ENCODE data around the gene ACBD6.

ACBD6 gene

DNA sequence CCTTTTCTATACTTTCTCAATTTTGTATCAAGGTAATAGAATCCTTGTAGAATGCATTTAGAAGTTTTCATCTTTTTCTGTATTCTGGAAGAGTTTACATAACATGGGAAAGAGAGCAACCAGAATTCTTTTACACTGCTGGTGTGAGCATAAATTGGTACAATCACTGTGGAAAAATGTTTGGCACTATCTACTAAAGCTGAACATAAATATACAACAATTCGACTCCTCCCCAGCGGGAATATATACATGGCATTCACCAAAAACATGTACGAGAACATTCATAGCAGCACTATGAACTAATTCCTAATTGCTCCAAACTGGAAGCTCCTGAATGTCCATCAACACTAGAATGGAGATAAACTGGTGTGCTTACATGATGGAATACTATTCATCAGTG, 1.8 kb upstream of the ACBD6 start:
- Histone ChIP-seq H3K4me1 (ENCODE audit: control insufficient read depth, low read length) (peaks cover 32% of the 10 kb centered on the region), H3K9me3 (ENCODE audit: control insufficient read depth, insufficient read depth, low read length) (no peaks in the 10 kb centered on the region), H3K4me3 (ENCODE audit: low read length) (no peak overlapping the region), H3K27me3 (ENCODE audit: control insufficient read depth, low read length) (no peaks in the 10 kb centered on the region), H3K4me2 (ENCODE audit: low read length) (no peak overlapping the region), H3K79me2 (ENCODE audit: control insufficient read depth, low read length) (peaks cover 33% of the 10 kb centered on the region), H3K9me2 (replicated peaks; ENCODE audit: control insufficient read depth, low read length) (no peaks in the 10 kb centered on the region), H3F3A (ENCODE audit: control insufficient read depth, insufficient read depth) (peaks cover 8% of the 10 kb centered on the region; the same call in 1 of the 2 replicates), H4K20me1 (ENCODE audit: control insufficient read depth, insufficient read depth, low read depth, low read length) (peaks cover 3% of the 10 kb centered on the region; the same call in 1 of the 2 replicates), H3K36me3 (ENCODE audit: control insufficient read depth, low read length) (peaks cover 23% of the 10 kb centered on the region), H3K27ac (ENCODE audit: low read depth, low read length) (no peak overlapping the region)
- no peak for TF ChIP-seq EZH2phosphoT487 (IDR thresholded peaks at IDR 0.05; ENCODE audit: borderline replicate concordance, low read length)
- TF ChIP-seq, protein P1, sequence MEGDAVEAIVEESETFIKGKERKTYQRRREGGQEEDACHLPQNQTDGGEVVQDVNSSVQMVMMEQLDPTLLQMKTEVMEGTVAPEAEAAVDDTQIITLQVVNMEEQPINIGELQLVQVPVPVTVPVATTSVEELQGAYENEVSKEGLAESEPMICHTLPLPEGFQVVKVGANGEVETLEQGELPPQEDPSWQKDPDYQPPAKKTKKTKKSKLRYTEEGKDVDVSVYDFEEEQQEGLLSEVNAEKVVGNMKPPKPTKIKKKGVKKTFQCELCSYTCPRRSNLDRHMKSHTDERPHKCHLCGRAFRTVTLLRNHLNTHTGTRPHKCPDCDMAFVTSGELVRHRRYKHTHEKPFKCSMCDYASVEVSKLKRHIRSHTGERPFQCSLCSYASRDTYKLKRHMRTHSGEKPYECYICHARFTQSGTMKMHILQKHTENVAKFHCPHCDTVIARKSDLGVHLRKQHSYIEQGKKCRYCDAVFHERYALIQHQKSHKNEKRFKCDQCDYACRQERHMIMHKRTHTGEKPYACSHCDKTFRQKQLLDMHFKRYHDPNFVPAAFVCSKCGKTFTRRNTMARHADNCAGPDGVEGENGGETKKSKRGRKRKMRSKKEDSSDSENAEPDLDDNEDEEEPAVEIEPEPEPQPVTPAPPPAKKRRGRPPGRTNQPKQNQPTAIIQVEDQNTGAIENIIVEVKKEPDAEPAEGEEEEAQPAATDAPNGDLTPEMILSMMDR (IDR thresholded peaks at IDR 0.05; ENCODE audit: low read depth, low read length, poor library complexity, severe bottlenecking) = no peak

DNA sequence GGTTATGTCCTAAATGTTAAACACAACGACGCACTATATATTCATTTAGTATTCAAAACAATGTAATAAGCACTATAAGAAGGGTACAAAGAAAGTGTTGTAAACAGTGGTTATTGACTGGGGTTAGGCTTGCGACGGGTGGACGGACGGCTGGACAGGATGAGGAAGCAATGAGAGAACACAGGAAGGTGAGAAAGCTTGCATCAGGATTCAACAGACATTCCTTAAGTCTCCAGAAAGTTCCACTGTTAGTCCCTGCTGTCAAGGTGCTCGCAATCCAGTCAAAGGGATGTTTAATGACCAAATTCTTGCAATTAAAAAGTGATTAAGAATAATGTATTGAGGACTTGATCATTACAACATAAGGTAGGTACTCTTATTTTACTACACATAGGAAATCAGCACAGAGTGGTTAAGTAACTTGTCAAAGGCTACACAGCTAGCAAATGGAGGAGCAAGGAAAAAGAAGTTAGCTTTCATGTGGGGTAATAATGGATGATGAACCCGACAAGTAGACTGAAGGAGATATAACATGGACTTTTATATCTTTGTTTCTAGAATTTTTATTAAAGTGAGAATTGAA, 994 bp upstream of the ACBD6 start:
- TF ChIP-seq EZH2phosphoT487 (IDR thresholded peaks at IDR 0.05; ENCODE audit: borderline replicate concordance, low read length) = no peak
- TF ChIP-seq, protein P1 (IDR thresholded peaks at IDR 0.05; ENCODE audit: low read depth, low read length, poor library complexity, severe bottlenecking) = no peak
- Histone ChIP-seq H3K9me2 (replicated peaks; ENCODE audit: control insufficient read depth, low read length) (no peaks in the 10 kb centered on the region), H3K4me2 (ENCODE audit: low read length) (peak overlapping the region; percentile 78), H3K4me1 (ENCODE audit: control insufficient read depth, low read length) (peaks cover 34% of the 10 kb centered on the region), H3F3A (ENCODE audit: control insufficient read depth, insufficient read depth) (peaks cover 8% of the 10 kb centered on the region; the same call in 1 of the 2 replicates), H3K4me3 (ENCODE audit: low read length) (peak overlapping the region; percentile 99), H3K27ac (ENCODE audit: low read depth, low read length) (peak overlapping the region; percentile 82), H3K36me3 (ENCODE audit: control insufficient read depth, low read length) (peaks cover 29% of the 10 kb centered on the region), H4K20me1 (ENCODE audit: control insufficient read depth, insufficient read depth, low read depth, low read length) (peaks cover 3% of the 10 kb centered on the region; the same call in 1 of the 2 replicates), H3K79me2 (ENCODE audit: control insufficient read depth, low read length) (peaks cover 41% of the 10 kb centered on the region), H3K27me3 (ENCODE audit: control insufficient read depth, low read length) (no peaks in the 10 kb centered on the region), H3K9me3 (ENCODE audit: control insufficient read depth, insufficient read depth, low read length) (no peaks in the 10 kb centered on the region)

DNA sequence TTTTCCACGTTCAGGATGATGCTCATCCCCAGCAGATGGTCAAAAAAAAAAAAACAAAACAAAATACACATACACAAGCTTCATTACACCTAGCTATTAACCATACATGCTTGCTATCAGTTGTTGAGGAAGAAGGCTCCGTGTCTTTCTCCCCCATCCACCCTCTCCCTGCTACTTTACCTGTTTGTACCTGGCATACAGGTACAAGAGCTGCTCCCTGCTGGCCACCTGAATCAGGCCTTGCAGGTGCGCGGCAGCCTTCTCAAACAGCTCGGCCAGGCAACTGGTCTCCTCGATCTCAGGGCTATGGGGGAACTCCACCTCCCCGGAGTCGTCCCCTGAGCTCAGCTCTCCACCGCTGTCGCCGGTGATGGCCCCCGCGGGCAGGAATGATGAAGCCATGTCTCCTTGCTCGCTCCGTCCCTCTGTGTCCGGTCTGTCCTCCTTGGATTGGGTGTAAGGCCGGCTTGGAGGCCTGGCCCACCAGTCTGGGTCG, 464 bp downstream of the ACBD6 start:
- Histone ChIP-seq H3K27ac (ENCODE audit: low read depth, low read length) (peak overlapping the region; percentile 82), H3K4me2 (ENCODE audit: low read length) (peak overlapping the region; percentile 78), H3K79me2 (ENCODE audit: control insufficient read depth, low read length) (peaks cover 54% of the 10 kb centered on the region), H3K4me3 (ENCODE audit: low read length) (peak overlapping the region; percentile 99), H3K9me2 (replicated peaks; ENCODE audit: control insufficient read depth, low read length) (no peaks in the 10 kb centered on the region), H3K36me3 (ENCODE audit: control insufficient read depth, low read length) (peaks cover 38% of the 10 kb centered on the region), H3K4me1 (ENCODE audit: control insufficient read depth, low read length) (peaks cover 34% of the 10 kb centered on the region), H3K27me3 (ENCODE audit: control insufficient read depth, low read length) (no peaks in the 10 kb centered on the region), H3F3A (ENCODE audit: control insufficient read depth, insufficient read depth) (peaks cover 8% of the 10 kb centered on the region; the same call in 1 of the 2 replicates), H3K9me3 (ENCODE audit: control insufficient read depth, insufficient read depth, low read length) (no peaks in the 10 kb centered on the region), H4K20me1 (ENCODE audit: control insufficient read depth, insufficient read depth, low read depth, low read length) (peaks cover 5% of the 10 kb centered on the region; the same call in 1 of the 2 replicates)
- TF ChIP-seq, protein P1 (IDR thresholded peaks at IDR 0.05; ENCODE audit: low read depth, low read length, poor library complexity, severe bottlenecking) = no peak
- TF ChIP-seq EZH2phosphoT487 (IDR thresholded peaks at IDR 0.05; ENCODE audit: borderline replicate concordance, low read length) = no peak

Measured in DOHH2 (cell line).